Spleen (tissue), 7 donors: ENCODE measurements around the gene PPP6R3.

Source experiments
- POLR2A ChIP-seq, 3 donors: fragments of 450-650 bp; IDR thresholded peaks; one replicate each; pipeline ENCODE4 v1.5.1; 2017; ENCODE audit warnings: antibody characterized with exemption in 3 of 3, mild to moderate bottlenecking in 1 of 3
- TF ChIP-seq, protein P1 (sequence below), 11 experiments: fragments of 200-600 bp in 7 of 11; fragments of 450-650 bp in 4 of 11; sonication (generic) in 4 of 11; IDR thresholded peaks in 8 of 11; conservative IDR thresholded peaks in 3 of 11; 1 replicate in 7 of 11; 2 replicates in 4 of 11; pipeline versions ENCODE4 v1.4.0 to v1.8.0; 2016 to 2021; ENCODE audit warnings: antibody characterized with exemption in 11 of 11, inconsistent platforms in 4 of 11, mild to moderate bottlenecking in 1 of 11
- donor health status: DM: no; HTN: no; CAD: no; lungs with moderate emphysema.
- donor health status: DM: no; HTN: no; CAD: no.
- donor health status: DM: no; HTN: no; CAD: no.

DNA sequence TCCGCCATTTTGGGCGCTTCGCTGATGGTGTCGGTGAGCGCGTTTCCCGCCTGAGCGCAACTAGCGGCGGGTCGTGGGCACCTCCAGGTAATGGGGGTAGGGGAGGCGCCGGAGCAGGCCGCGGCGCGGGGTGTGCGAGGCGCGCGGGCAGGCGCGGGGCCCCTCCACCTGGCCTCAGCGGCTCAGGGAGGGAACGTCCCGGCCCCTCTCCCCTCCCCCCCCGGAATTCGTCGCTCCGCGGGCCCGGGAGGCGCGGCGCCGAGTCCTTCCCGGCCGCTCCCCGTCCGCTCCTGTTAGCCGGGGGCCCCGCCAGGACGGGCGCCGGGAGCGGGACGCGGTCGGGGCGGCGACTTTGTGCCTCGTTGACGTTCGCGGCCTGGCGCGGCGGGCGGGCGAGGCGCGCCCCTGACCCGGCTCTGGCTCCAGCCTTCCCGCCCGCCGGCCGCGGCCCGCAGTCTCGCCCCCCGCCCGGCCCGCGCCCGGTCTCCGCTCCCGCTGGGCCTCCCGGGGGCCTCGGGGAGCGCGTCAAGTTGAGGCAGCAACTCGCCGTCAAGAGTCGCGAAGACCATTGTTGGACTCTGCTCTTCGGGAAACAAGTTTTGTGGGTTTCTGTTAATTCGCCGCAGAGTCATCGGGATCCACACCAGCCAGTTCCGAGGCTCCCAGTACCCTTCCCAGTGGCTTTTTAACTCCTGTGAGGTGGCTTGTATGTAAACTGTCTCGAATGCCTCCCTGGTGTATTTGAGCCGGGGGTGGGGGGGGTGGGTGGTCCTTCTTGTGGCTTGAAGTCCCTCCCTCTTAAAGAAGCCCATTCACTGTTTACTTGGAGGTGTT, at the start of gene PPP6R3:
- TF ChIP-seq POLR2A (IDR thresholded peaks at IDR 0.05), result no peak
- TF ChIP-seq, protein P1, sequence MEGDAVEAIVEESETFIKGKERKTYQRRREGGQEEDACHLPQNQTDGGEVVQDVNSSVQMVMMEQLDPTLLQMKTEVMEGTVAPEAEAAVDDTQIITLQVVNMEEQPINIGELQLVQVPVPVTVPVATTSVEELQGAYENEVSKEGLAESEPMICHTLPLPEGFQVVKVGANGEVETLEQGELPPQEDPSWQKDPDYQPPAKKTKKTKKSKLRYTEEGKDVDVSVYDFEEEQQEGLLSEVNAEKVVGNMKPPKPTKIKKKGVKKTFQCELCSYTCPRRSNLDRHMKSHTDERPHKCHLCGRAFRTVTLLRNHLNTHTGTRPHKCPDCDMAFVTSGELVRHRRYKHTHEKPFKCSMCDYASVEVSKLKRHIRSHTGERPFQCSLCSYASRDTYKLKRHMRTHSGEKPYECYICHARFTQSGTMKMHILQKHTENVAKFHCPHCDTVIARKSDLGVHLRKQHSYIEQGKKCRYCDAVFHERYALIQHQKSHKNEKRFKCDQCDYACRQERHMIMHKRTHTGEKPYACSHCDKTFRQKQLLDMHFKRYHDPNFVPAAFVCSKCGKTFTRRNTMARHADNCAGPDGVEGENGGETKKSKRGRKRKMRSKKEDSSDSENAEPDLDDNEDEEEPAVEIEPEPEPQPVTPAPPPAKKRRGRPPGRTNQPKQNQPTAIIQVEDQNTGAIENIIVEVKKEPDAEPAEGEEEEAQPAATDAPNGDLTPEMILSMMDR (IDR thresholded peaks at IDR 0.05 in 8 of 11, conservative IDR thresholded peaks at IDR 0.05 in 3 of 11), result peak in 3 of 11 experiments; percentile 13 to 41 (median 20)
